ENCODE measurements around the gene FAM43A.

Gene FAM43A

DNA sequence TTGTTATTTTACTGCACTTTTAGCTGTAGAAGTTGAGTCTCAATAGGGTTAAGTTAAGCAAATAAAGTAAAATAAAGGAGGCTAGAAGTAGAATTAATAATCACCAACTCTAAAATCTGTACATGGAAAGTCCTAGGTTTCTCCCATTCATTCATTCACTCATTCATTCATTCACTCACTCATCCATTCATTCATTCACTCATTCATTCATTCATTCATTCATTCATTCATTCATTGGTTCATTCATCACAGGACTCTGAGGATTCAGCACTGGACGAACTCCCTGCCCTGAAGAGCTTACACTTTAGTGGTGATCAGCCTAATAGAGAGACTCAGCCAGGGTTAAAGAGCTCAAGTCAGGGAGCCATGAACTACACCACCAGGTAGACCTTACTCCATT, 9.2 kb upstream of the FAM43A start:
- no peak for DNase-seq

- no peak for DNase-seq
Measured at GRCh38 chr3:194680888-194681615, 4.6 kb upstream of the FAM43A start.

DNA sequence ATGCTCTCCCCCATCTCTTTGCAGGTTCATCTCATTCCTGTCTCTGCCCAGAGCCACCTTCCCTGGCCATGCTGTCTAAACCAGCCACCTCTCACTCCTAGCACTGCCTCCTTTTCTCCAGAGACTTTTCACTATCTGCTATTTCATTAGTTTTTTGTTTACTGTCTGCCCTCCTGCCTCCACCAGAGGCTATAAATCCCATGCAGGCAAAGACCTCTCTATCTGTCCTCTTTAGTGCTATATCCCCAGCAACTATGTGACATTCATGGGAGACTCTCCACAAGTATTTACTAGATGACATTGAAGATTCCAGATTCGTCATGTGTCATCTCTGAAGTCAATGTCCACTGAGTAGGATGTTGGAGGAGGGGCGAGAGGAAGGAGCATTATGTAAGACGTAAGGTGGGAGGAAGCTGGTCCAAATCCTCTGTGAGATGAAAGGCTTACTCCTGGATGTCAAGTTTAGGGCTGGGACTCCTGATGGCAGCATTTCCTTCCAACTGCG, 3.4 kb upstream of the FAM43A start:
- DNase-seq: no peak

DNA sequence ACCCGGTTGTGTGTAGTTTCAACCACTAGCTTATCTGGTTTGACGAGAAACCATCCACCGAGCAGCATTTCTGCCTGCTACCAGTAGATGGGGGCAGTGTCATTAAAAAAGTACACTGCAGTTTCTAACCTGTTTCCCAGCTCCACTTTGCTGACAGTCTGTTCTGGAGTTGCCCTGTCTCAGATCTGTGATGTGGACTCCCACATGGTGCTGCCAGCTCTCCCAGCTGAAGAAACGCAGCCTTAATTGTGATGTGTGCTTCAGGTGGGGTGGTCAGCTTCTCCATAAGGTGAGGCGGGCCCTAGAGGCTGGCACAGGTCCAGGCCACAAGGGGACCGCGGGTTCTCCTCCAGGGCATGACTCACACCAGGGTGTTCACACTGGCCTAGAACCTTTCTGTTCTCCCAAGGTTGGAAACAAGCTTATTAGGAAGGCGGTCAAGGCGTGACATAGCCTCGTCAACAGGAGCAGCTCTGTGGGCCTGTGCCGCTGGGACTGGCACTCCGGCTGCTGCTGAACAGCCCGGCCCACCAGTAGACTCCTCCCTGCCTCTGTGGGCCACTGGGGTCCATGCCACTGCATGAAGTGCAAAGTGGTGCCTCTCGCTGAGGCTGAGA, 2.9 kb upstream of the FAM43A start:
- peak; percentile 72 for DNase-seq

DNA sequence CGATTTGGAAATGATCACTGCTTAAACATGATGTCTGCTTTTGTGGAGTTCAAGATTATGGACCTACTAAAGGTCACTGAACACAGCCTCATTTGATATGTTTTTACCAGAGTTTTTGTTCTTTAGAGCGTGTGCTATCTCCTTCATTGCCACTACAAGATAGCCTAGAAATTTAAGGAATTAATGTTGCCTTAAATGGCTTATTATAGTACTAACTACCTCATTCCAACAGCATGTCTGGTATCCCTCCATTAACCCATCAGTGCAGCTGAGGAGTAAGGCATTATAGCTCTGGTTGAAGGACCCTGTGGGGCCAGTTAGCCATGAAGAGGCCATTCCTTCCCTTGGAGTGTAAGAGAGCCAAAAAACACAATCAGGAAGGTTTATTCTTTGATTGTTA, 2.3 kb upstream of the FAM43A start:
- DNase-seq: no peak

GRCh38 chr3:194685065-194685717, 492 bp upstream of the FAM43A start:
- DNase-seq: peak; percentile 34

GRCh38 chr3:194686414-194686815, 732 bp downstream of the FAM43A start:
- no peak for DNase-seq

GRCh38 chr3:194686816-194687637, 1.3 kb downstream of the FAM43A start:
- no peak for DNase-seq

- peak; percentile 67 for DNase-seq
Measured at GRCh38 chr3:194687638-194688199, 2.0 kb downstream of the FAM43A start.

DNA sequence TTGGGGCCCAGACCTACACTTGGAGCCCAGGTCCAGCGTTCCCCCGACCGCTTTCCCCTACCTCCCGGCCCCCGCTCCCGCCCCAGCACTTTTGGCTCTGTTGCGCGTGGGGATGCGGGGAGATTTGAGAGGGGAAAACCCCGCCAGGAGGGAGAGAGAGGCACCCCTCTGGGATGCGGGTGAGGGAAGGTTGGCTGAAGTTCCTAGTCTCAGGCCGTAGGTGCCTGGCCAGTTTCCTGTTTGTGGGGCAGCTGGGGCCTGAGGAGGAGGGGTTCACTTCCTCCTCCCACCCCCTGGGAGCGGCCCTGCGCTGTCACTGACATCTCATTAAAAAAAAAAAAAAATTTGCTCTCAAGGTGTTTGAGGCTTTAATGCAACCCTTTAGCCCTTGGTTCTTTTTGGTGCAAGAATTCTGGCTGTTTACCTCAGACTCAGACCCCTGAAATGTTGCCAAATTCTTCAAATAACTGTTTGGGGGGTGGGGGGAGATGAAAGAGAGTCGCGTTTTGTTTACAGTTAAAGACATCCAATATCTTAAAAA, 2.6 kb downstream of the FAM43A start:
- DNase-seq: peak; percentile 20

DNA sequence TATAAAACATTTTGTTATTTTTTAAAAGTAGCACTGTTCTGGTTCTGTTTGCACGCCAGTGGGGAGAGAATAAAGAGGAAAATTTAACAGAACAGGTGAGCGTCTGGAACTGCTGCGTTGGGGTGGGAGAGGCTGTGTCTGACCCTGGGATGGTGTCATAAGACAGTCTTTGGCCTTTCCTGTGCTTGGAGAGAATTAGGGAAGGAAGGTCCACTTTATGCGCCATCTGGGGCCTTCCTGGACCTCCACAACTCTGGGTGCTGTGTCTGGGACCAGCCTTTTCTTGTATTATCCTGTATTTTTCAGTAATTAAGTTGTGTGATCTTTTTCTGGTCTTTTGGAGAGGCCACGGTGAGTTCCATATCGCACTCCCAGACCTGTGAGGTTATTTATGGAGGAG, 3.3 kb downstream of the FAM43A start:
- DNase-seq: no peak

- no peak for DNase-seq
Measured at GRCh38 chr3:194689493-194689944, 3.8 kb downstream of the FAM43A start.

- no peak for DNase-seq
Measured at GRCh38 chr3:194690501-194691372, 5.1 kb downstream of the FAM43A start.

GRCh38 chr3:194691481-194692283, 6.0 kb downstream of the FAM43A start:
- DNase-seq: no peak

GRCh38 chr3:194696702-194697101, 11.0 kb downstream of the FAM43A start:
- DNase-seq: no peak

DNA sequence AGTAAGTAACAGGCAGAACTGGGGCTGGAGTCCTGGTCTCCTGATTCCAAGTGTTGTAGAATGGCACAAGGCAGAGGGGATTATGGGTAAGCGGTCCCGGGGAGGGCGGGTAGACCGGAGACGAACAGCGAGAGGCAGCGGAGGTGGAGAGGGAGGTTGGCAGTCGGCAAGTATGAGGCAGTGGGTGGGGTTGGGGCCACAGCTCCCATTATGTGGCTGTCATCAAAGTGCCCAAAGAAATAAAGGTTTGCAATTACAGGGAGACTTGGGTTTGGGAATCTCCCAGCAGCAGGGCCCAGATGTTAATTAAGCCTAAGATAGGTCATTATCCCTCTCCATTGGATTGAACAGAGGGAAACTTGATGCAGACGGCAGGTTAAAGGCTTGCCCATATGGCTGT, 16.9 kb downstream of the FAM43A start:
- no peak for DNase-seq

DNA sequence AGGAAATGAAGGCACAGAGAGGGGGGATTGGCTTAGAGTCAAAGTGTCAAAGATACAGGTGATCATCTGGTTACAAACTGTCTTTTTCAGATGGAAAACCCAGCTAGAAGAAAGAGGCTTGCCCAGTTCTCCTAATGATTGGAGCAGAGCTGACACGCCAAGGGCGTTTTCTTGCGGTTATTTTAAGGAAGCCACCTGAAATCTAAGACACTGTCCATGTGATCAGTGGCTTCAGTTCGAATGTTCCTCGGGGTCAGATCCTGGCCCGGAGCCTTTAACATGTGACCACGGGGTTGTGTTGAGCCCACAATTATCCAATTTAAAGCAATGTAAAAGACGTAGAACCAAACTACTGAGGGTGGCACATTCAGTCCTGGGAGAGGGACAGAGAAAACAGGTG, 19.5 kb downstream of the FAM43A start:
- DNase-seq: no peak

- no peak for DNase-seq
Measured at GRCh38 chr3:194705761-194706160, 20.1 kb downstream of the FAM43A start.

- no peak for DNase-seq
Measured at GRCh38 chr3:194707147-194707540, 21.5 kb downstream of the FAM43A start.

- no peak for DNase-seq
Measured at GRCh38 chr3:194711286-194711685, 25.6 kb downstream of the FAM43A start.

- no peak for DNase-seq
Measured at GRCh38 chr3:194711913-194712312, 26.2 kb downstream of the FAM43A start.
